ENCODE measurements around the gene GADD45G.
A peak's percentile ranks its signal among the peaks of the same experiment; 100 is the strongest.

GADD45G gene

GRCh38 chr9:89604729-89605464 is at the start of gene GADD45G:
GADD45G (plus strand) TSS chr9:89605012; CDS start chr9:89605122, 110 bp downstream.
- DNase-seq = peak; percentile 61

GRCh38 chr9:89555036-89555415 is 49.8 kb upstream of the GADD45G start:
- DNase-seq = no peak

- no peak for DNase-seq
Measured at GRCh38 chr9:89555451-89556375, 49.1 kb upstream of the GADD45G start.

- DNase-seq = no peak
Measured at GRCh38 chr9:89558196-89558899, 46.5 kb upstream of the GADD45G start.

- DNase-seq = no peak
Measured at GRCh38 chr9:89558948-89559347, 45.9 kb upstream of the GADD45G start.

- DNase-seq = no peak
Measured at GRCh38 chr9:89562186-89562814, 42.5 kb upstream of the GADD45G start.

- no peak for DNase-seq
Measured at GRCh38 chr9:89563571-89564345, 41.1 kb upstream of the GADD45G start.

- no peak for DNase-seq
Measured at GRCh38 chr9:89564346-89564878, 40.4 kb upstream of the GADD45G start.

- no peak for DNase-seq
Measured at GRCh38 chr9:89567649-89568048, 37.2 kb upstream of the GADD45G start.

GRCh38 chr9:89574309-89574708 is 30.5 kb upstream of the GADD45G start:
- no peak for DNase-seq

- DNase-seq = no peak
Measured at GRCh38 chr9:89576404-89576839, 28.4 kb upstream of the GADD45G start.

- no peak for DNase-seq
Measured at GRCh38 chr9:89577363-89577762, 27.4 kb upstream of the GADD45G start.

- DNase-seq = no peak
Measured at GRCh38 chr9:89579741-89580385, 24.9 kb upstream of the GADD45G start.

GRCh38 chr9:89586311-89586710 is 18.5 kb upstream of the GADD45G start:
- no peak for DNase-seq

GRCh38 chr9:89588271-89588879 is 16.4 kb upstream of the GADD45G start:
- no peak for DNase-seq

GRCh38 chr9:89590415-89590814 is 14.4 kb upstream of the GADD45G start:
- no peak for DNase-seq

- DNase-seq = no peak
Measured at GRCh38 chr9:89591274-89592212, 13.3 kb upstream of the GADD45G start.

- DNase-seq = no peak
Measured at GRCh38 chr9:89592213-89592815, 12.5 kb upstream of the GADD45G start.
